AG09319 (cell line): Measurements from ENCODE around the gene KYAT1.
"Not testable (repeated sequence)": the region's sequence is repeated elsewhere in the genome, so short reads cannot be mapped to it uniquely, and the experiment has no call there.

Experiments used
- DNase-seq: peaks from one replicate; pipeline ENCODE4 v3.0.0-alpha.2; 2010; ENCODE audit warnings: low read depth; ENCODE audit errors: extremely low read depth
- TF ChIP-seq, protein P1 (sequence below): IDR thresholded peaks from 2 replicates; pipeline ENCODE4 v1.5.1; 2011; ENCODE audit warnings: low read depth, mild to moderate bottlenecking, inconsistent platforms, low read length, moderate library complexity

Gene KYAT1

GRCh38 chr9:128862401-128862851, 19.3 kb downstream of the KYAT1 start:
- TF ChIP-seq, protein P1, sequence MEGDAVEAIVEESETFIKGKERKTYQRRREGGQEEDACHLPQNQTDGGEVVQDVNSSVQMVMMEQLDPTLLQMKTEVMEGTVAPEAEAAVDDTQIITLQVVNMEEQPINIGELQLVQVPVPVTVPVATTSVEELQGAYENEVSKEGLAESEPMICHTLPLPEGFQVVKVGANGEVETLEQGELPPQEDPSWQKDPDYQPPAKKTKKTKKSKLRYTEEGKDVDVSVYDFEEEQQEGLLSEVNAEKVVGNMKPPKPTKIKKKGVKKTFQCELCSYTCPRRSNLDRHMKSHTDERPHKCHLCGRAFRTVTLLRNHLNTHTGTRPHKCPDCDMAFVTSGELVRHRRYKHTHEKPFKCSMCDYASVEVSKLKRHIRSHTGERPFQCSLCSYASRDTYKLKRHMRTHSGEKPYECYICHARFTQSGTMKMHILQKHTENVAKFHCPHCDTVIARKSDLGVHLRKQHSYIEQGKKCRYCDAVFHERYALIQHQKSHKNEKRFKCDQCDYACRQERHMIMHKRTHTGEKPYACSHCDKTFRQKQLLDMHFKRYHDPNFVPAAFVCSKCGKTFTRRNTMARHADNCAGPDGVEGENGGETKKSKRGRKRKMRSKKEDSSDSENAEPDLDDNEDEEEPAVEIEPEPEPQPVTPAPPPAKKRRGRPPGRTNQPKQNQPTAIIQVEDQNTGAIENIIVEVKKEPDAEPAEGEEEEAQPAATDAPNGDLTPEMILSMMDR = no peak
- no peak for DNase-seq

DNA sequence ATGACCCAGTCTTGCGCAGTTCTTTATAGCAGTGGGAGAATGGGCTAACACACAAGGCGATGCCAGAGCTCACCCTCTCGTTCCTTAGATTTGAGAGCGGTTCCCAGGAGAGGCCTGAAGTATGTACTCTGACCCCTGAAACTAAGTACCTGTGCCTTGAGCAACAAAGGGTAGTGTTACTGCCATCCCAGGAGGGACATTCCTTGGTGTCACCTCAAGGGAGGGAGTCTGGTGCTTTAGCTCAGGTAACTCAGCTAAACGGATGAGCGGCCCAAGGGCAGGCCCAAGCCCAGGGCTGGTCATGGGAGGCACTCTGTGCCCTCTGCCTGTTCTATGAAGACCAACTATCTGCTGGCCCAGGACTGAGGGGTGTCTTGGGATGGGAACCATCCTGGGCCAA, 20.2 kb downstream of the KYAT1 start:
- no peak for DNase-seq
- TF ChIP-seq, protein P1 = no peak

- no peak for DNase-seq
- TF ChIP-seq, protein P1 = no peak
Measured at GRCh38 chr9:128860937-128861336, 20.8 kb downstream of the KYAT1 start.

DNA sequence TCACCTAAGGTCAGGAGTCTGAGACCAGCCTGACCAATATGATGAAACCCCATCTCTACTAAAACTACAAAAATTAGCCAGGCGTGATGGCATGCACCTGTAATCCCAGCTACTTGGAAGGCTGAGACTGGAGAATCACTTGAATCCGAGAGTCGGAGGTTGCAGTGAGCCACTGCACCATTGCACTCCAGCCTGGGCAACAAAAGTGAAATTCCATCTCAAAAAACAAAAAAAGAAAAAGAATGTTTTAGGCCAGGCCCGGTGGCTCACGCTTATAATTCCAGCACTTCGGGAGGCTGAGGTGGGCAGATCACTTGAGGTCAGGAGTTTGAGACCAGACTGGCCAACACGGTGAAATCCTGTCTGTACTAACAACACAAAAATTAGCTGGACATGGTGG, 23.3 kb downstream of the KYAT1 start:
- DNase-seq = not testable (repeated sequence)

GRCh38 chr9:128854454-128854853, 27.3 kb downstream of the KYAT1 start:
- not testable (repeated sequence) for DNase-seq

DNA sequence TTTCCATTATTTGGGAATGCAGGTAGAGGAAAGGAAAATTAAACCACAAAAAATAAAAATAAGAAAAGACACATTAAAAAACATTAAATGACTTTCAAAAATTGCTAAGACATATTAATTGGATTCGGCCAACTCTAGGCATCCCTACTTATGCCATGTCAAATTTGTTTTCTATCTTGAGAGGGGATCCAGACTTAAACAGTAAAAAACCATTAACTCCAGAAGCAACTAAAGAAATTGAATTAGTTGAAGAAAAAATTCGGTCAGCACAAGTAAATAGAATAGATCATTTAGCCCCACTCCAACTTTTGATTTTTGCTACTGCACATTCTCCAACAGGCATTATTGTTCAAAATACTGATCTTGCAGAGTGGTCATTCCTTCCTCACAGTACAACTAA, 29.1 kb downstream of the KYAT1 start:
- DNase-seq = not testable (repeated sequence)

- TF ChIP-seq, protein P1 = peak; percentile 33
- DNase-seq = peak; percentile 3
Measured at GRCh38 chr9:128851779-128852600, 29.8 kb downstream of the KYAT1 start.

DNA sequence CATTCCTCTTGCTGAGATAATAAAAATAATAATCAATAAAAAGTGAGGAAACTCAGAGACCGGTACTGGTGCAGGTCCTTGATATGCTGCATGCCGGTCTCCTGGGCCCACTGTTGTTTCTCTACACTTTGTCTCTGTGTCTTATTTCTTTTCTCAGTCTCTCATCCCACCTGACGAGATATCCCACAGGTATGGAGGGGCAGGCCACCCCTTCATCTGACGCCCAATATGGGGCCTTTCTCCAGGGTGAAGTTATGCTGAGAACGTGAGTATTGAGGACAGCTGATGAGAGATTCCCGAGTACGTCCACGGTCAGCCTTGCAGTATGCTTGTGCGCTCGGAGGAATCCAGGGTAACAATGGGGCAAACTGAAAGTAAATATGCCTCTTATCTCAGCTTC, 30.7 kb downstream of the KYAT1 start:
- DNase-seq = not testable (repeated sequence)

DNA sequence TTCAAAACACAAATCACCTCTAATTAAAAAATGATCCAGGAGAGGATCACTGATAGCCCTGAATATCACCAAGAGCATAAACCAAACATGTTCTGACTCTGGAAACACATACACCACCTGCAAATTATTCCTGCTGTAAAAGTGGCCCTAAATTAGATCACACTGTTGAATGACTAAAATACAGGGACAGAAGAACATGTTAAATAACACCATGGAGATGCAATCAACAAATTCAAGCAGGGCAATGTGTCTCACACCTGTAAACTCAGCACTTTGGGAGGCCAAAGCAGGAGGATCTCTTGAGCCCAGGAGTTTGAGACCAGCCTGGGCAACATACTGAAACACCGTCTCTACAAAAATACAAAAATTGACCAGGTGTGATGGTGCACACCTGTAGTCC, 33.9 kb downstream of the KYAT1 start:
- TF ChIP-seq, protein P1 = no peak
- DNase-seq = no peak

DNA sequence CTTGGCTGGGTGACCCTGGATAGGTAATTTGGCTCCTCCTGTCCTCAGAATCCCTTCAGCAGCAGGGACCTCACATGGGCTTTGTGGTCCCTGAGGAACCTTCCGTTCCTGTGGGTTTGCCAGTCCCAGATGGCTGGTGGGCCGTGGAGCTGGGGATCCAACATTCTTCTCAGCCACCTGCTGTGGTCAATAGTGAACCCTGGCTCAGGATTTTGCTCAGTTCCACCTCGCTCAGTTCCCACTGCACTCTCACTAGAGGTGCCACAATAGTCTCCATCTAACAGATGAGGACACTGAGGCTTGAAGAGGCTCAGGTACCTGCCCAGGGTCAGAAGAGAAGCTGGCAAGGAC, 35.1 kb downstream of the KYAT1 start:
- TF ChIP-seq, protein P1 = no peak
- no peak for DNase-seq
